Neural progenitor cell (in vitro differentiated cells): ENCODE measurements around the gene DLG2. TPM values are rescaled to one million over a fixed set of nuclear protein-coding genes. Genes with fewer than 3 reads are reported as not detected.

Experiments
- DNase-seq: peaks from one replicate; pipeline ENCODE4 v3.0.0-alpha.2; 2016; ENCODE audit warnings: low spot score
- H2AFZ ChIP-seq: fragments of 200-600 bp; sonication (generic); replicated peaks from 2 replicates; pipeline ENCODE4 v1.6.1; 2016; ENCODE audit warnings: antibody characterized with exemption
- H3F3A ChIP-seq: fragments of 200-600 bp; sonication (generic); 2 replicates; pipeline ENCODE4 v1.6.1; 2016; ENCODE audit warnings: antibody characterized with exemption, low read depth
- H3K27ac ChIP-seq: fragments of 200-600 bp; sonication (generic); 2 replicates; pipeline ENCODE4 v1.5.1; 2016; ENCODE audit warnings: mild to moderate bottlenecking
- H3K27me3 ChIP-seq: fragments of 200-600 bp; sonication (generic); 2 replicates; pipeline ENCODE4 v1.6.1; 2016; ENCODE audit warnings: mild to moderate bottlenecking, moderate library complexity
- H3K36me3 ChIP-seq: fragments of 200-600 bp; sonication (generic); 2 replicates; pipeline ENCODE4 v1.5.1; 2016
- H3K4me1 ChIP-seq: fragments of 200-600 bp; sonication (generic); 2 replicates; pipeline ENCODE4 v1.6.1; 2016; ENCODE audit warnings: mixed run types
- H3K4me2 ChIP-seq: fragments of 200-600 bp; sonication (generic); 2 replicates; pipeline ENCODE4 v1.6.1; 2016
- H3K4me3 ChIP-seq: fragments of 200-600 bp; sonication (generic); 2 replicates; pipeline ENCODE4 v1.5.1; 2016
- H3K79me2 ChIP-seq: fragments of 200-600 bp; sonication (generic); 2 replicates; pipeline ENCODE4 v1.6.1; 2016; ENCODE audit warnings: low read depth
- H3K9ac ChIP-seq: fragments of 200-600 bp; sonication (generic); 2 replicates; pipeline ENCODE4 v1.6.1; 2016
- H3K9me3 ChIP-seq: fragments of 200-600 bp; sonication (generic); 2 replicates; pipeline ENCODE4 v1.5.1; 2016; ENCODE audit warnings: low read depth
- H4K20me1 ChIP-seq: fragments of 200-600 bp; sonication (generic); 2 replicates; pipeline ENCODE4 v1.6.1; 2016; ENCODE audit warnings: low read depth
- H3K27ac Mint-ChIP-seq: 3 replicates; pipeline ENCODE4 v1.8.0; 2021; ENCODE audit warnings: mixed read lengths
- H3K27me3 Mint-ChIP-seq: 2 replicates; pipeline ENCODE4 v1.8.0; 2022; ENCODE audit warnings: low read depth, mild to moderate bottlenecking, inconsistent platforms, moderate library complexity, mixed read lengths; ENCODE audit not compliant: insufficient read depth
- H3K36me3 Mint-ChIP-seq: 3 replicates; pipeline ENCODE4 v1.8.0; 2021; ENCODE audit warnings: mixed read lengths
- H3K4me1 Mint-ChIP-seq: 3 replicates; pipeline ENCODE4 v1.8.0; 2021; ENCODE audit warnings: mixed read lengths
- H3K4me3 Mint-ChIP-seq: 3 replicates; pipeline ENCODE4 v1.8.0; 2021; ENCODE audit warnings: mild to moderate bottlenecking, moderate library complexity, mixed read lengths
- H3K9me3 Mint-ChIP-seq: 3 replicates; pipeline ENCODE4 v1.8.0; 2020; ENCODE audit warnings: mixed read lengths
- EZH2 ChIP-seq: fragments of 200-600 bp; sonication (generic); IDR thresholded peaks from 2 replicates; pipeline ENCODE4 v1.6.1; 2017; ENCODE audit warnings: antibody characterized with exemption, mild to moderate bottlenecking, moderate library complexity
- EZH2phosphoT487 ChIP-seq: fragments of 200-600 bp; sonication (generic); IDR thresholded peaks from 2 replicates; pipeline ENCODE4 v1.6.1; 2017; ENCODE audit warnings: antibody characterized with exemption
- total RNA-seq: library from RNA; depleted of rRNA; stranded (reverse); fragments of >200 nt; gene quantifications from 2 replicates; pipeline ENCODE4 v1.2.3, GENCODE V29; 2015; ENCODE audit warnings: low replicate concordance
- TF ChIP-seq, protein P1 (sequence below): fragments of 200-600 bp; sonication (generic); IDR thresholded peaks from 2 replicates; pipeline ENCODE4 v1.5.1; 2017; ENCODE audit warnings: antibody characterized with exemption, mild to moderate bottlenecking

The DLG2 gene
- total RNA-seq, 1 donor from 2014 or later, result 7.5 TPM

DNA sequence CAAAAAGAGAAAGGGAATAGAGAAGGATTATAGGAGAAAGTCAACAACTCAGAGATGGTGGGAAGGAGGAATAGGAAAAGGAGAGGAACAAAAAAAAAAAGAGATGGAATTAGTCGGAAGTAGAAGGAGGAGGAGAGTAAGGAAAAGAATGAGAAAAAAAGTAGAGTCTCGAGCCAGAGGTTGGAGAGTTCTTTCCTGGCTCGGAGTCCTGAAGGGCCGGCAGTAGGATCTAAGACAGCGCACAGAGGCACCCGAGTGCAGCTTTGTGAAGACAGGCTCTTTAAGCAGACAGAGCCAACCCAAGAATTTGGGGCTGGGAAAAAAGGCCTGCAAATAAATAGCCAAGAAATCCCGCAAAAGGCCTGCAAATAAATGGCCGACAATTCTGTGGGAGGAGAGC, 2170.6 kb downstream of the DLG2 start:
- Histone ChIP-seq H3K27ac (no peak overlapping the region), H3K4me3 (no peak overlapping the region), H3K79me2 (no peaks in the 10 kb centered on the region), H4K20me1 (no peaks in the 10 kb centered on the region), H3K4me1 (peaks cover 7% of the 10 kb centered on the region), H3K4me2 (peak overlapping the region; percentile 22), H3F3A (no peaks in the 10 kb centered on the region), H3K27me3 (no peaks in the 10 kb centered on the region), H3K36me3 (no peaks in the 10 kb centered on the region), H3K9me3 (no peaks in the 10 kb centered on the region), H3K9ac (no peak overlapping the region), H2AFZ (peak overlapping the region; percentile 96)
- no peak for TF ChIP-seq EZH2phosphoT487
- TF ChIP-seq EZH2, result no peak
- TF ChIP-seq, protein P1, sequence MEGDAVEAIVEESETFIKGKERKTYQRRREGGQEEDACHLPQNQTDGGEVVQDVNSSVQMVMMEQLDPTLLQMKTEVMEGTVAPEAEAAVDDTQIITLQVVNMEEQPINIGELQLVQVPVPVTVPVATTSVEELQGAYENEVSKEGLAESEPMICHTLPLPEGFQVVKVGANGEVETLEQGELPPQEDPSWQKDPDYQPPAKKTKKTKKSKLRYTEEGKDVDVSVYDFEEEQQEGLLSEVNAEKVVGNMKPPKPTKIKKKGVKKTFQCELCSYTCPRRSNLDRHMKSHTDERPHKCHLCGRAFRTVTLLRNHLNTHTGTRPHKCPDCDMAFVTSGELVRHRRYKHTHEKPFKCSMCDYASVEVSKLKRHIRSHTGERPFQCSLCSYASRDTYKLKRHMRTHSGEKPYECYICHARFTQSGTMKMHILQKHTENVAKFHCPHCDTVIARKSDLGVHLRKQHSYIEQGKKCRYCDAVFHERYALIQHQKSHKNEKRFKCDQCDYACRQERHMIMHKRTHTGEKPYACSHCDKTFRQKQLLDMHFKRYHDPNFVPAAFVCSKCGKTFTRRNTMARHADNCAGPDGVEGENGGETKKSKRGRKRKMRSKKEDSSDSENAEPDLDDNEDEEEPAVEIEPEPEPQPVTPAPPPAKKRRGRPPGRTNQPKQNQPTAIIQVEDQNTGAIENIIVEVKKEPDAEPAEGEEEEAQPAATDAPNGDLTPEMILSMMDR, result no peak
- H3K4me3 Mint-ChIP-seq, result no peak overlapping the region
- H3K36me3 Mint-ChIP-seq, result no peaks in the 10 kb centered on the region
- H3K4me1 Mint-ChIP-seq, result peaks cover 20% of the 10 kb centered on the region
- DNase-seq, result no peak
- H3K27me3 Mint-ChIP-seq, result peaks cover 2% of the 10 kb centered on the region
- H3K27ac Mint-ChIP-seq, result peak overlapping the region; percentile 96
- no peaks in the 10 kb centered on the region for H3K9me3 Mint-ChIP-seq

DNA sequence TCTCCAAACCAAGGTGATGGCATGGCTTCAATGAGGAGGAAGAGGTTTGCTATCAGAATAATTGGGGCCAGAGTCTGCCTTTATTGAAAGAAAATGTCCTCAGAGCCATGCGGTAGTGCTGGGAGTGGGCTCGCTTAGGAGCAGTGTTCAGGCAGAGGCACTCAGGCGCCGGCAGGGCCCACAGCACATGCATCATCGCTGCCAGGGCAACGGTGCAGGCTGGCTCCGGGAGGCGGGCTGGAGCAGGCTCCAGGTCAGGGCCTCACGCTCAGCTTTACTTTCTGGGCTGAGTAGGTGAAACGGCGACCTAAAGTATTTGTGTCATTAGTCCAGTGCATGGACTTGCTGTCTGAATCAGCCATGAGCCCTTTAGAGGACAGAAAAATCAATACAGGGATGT, 2171.1 kb downstream of the DLG2 start:
- Mint-ChIP-seq H3K36me3 (no peaks in the 10 kb centered on the region), H3K27me3 (peaks cover 2% of the 10 kb centered on the region), H3K9me3 (no peaks in the 10 kb centered on the region), H3K4me1 (peaks cover 20% of the 10 kb centered on the region), H3K4me3 (peak overlapping the region; percentile 8), H3K27ac (peak overlapping the region; percentile 96)
- no peaks in the 10 kb centered on the region for H4K20me1 ChIP-seq
- peak overlapping the region; percentile 96 for H2AFZ ChIP-seq
- no peaks in the 10 kb centered on the region for H3F3A ChIP-seq
- H3K36me3 ChIP-seq, result no peaks in the 10 kb centered on the region
- H3K9me3 ChIP-seq, result no peaks in the 10 kb centered on the region
- TF ChIP-seq EZH2phosphoT487 (no peak), EZH2 (no peak)
- H3K4me2 ChIP-seq, result peak overlapping the region; percentile 22
- no peak overlapping the region for H3K27ac ChIP-seq
- no peak overlapping the region for H3K4me3 ChIP-seq
- H3K9ac ChIP-seq, result no peak overlapping the region
- peaks cover 7% of the 10 kb centered on the region for H3K4me1 ChIP-seq
- no peaks in the 10 kb centered on the region for H3K27me3 ChIP-seq
- H3K79me2 ChIP-seq, result no peaks in the 10 kb centered on the region
- DNase-seq, result peak; percentile 61

DNA sequence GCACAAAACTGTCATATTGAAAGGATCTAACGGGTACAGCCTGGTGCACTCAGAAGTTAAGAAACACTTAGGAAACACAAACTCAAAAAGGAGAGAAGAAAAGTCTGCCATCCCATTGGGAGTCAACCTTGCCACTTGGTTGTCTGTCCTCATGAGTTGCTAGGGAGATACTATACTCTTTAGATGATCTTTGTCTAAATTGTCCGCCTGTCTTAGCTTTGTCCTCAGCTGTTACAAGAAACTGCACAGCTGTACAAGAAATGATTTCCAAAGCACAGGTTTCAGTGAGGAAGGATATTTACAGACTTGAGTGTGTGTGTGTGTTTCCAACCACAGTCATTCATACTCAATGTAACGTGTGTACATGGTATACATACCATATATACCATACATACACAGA, 2171.8 kb downstream of the DLG2 start:
- Mint-ChIP-seq H3K27ac (peak overlapping the region; percentile 21), H3K36me3 (no peaks in the 10 kb centered on the region), H3K4me3 (no peak overlapping the region), H3K4me1 (peaks cover 24% of the 10 kb centered on the region), H3K27me3 (peaks cover 2% of the 10 kb centered on the region), H3K9me3 (no peaks in the 10 kb centered on the region)
- Histone ChIP-seq H3K27me3 (no peaks in the 10 kb centered on the region), H3F3A (no peaks in the 10 kb centered on the region), H3K4me1 (peaks cover 7% of the 10 kb centered on the region), H3K79me2 (no peaks in the 10 kb centered on the region), H2AFZ (no peak overlapping the region), H3K9me3 (no peaks in the 10 kb centered on the region), H3K36me3 (no peaks in the 10 kb centered on the region), H3K9ac (no peak overlapping the region), H4K20me1 (no peaks in the 10 kb centered on the region), H3K27ac (no peak overlapping the region), H3K4me3 (no peak overlapping the region), H3K4me2 (no peak overlapping the region)
- TF ChIP-seq, protein P1, result no peak
- TF ChIP-seq EZH2phosphoT487 (no peak), EZH2 (no peak)
- no peak for DNase-seq

DNA sequence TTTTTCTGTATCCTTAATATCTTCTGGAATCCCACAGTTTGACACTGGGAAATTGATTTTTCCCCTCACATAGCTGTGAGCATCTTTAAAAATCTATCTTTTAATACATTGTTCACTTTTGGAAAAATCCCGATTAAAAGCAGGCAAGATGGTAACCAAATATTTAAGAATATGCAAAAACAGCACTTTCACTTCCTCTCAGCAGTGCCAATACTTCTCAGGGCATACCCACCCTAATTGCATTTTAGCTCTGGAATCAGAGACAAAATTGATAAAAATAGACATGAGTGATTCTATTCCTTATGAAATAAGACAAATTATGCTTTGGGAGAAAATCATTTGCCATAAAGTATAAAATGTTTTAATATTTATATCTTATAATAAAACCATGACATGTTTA, 2172.5 kb downstream of the DLG2 start:
- Histone ChIP-seq H3K79me2 (no peaks in the 10 kb centered on the region), H3K9ac (no peak overlapping the region), H3K4me2 (no peak overlapping the region), H4K20me1 (no peaks in the 10 kb centered on the region), H3K9me3 (no peaks in the 10 kb centered on the region), H3K4me1 (peaks cover 7% of the 10 kb centered on the region), H3K36me3 (no peaks in the 10 kb centered on the region), H3K4me3 (no peak overlapping the region), H3K27ac (no peak overlapping the region), H2AFZ (no peak overlapping the region), H3K27me3 (no peaks in the 10 kb centered on the region), H3F3A (no peaks in the 10 kb centered on the region)
- peaks cover 25% of the 10 kb centered on the region for H3K4me1 Mint-ChIP-seq
- H3K27ac Mint-ChIP-seq, result no peak overlapping the region
- H3K27me3 Mint-ChIP-seq, result peaks cover 2% of the 10 kb centered on the region
- H3K36me3 Mint-ChIP-seq, result no peaks in the 10 kb centered on the region
- no peak for DNase-seq
- TF ChIP-seq, protein P1, result no peak
- TF ChIP-seq EZH2 (no peak), EZH2phosphoT487 (no peak)
- no peaks in the 10 kb centered on the region for H3K9me3 Mint-ChIP-seq
- H3K4me3 Mint-ChIP-seq, result no peak overlapping the region
